HG03045 (cell line): ENCODE results near the gene CNOT4.

ENCODE experiments used
- ATAC-seq: cut with Tn5 transposase; IDR thresholded peaks from one replicate; pipeline ENCODE4 v1.9.1; 2021; ENCODE audit warnings: mild to moderate bottlenecking, moderate library complexity; ENCODE audit not compliant: unreplicated experiment

The CNOT4 gene

GRCh38 chr7:135509839-135510591, at the start of gene CNOT4:
Gene CNOT4, minus strand, starts transcription at chr7:135510102. Its CDS starts 71,771 bp downstream, at chr7:135438331.
- peak; percentile 97 for ATAC-seq

GRCh38 chr7:135558881-135559280, 49.0 kb upstream of the CNOT4 start:
- ATAC-seq = no peak

- peak; percentile 72 for ATAC-seq
These were observed 48.5 kb upstream of the CNOT4 start for GRCh38 chr7:135558337-135558767.

DNA sequence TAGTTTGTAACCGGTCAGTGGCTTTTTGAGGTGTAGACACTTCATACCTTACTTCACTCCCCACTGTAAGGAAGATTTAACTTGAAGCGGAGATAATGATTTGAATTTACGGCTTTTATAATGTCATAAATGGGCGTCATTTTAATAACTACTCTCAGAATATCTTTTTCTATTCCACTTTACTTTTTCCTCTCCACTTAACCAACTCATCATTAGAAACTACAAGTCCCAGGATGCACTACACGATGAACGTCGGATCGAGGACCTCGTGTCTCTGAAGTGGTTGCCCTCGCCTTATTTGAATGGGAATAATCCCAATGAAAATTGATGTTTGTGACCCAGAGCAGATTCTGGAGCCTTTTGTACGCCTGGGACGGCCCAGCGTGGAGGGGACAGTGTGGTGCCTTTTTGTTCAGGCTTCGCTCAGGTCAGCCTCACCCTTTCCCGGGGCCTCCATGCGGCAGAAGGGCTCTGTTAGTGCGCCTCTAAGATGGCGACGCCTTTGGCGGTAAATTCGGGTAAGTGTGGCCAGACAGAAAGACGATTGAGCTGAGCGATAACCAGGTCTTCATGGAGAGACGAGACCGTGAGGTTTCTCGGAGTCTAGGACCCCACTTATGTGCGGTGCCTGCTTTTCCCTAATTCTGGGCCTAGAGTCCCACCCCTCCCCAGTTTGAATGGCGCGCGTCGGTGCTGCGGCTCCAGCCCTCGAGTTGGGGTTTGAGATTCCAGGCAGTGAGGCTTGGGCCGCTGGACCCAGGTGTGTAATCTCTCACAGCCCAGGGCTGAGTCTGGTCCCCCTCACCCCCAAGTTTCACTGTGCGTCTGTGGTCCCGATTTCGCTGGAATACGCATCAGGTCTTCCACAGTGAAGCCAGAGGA, 47.8 kb upstream of the CNOT4 start, which contains the start of gene NUP205:
Gene NUP205 (plus strand): TSS at position 463 of the 882 bp plus-strand sequence. CDS start 28 bp downstream, at position 491.
- peak; percentile 76 for ATAC-seq

- no peak for ATAC-seq
These were observed 43.4 kb upstream of the CNOT4 start for GRCh38 chr7:135553346-135553745.

DNA sequence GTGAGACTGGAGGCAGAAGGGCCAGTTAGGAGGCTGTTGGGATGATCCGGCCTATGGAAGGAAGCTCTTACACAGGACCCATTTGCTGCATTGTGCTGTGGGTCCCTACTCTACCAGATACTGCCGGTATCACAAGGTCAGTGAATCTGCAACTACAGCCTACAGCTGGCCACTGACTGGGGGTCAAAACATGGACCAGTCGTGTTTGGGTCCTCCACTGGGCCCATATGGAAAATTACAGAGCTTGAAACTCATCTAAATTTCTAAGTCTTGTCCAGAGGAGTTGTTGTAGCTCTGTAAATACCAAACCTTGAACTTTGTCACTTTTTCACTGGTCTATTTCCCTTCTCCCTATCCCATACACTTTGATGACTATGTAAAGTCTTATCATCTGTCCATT, 42.2 kb upstream of the CNOT4 start:
- no peak for ATAC-seq

DNA sequence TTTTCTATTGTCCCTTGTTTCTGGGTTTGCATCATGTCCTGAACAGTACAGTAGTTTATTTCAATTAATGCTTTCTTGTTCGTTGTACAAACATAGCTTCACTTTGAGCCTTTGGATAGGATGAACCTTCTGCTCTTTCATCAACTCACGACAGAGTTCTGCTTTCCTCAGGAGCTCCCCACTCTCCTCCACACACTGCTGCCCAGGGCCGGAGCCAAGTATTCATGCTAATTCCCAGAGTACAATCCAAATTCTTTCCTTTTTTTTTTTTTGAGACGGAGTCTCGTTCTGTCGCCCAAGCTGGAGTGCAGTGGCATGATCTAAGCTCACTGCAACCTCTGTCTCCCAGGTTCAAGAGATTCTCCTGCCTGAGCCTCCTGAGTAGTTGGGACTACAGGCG, 40.3 kb upstream of the CNOT4 start:
- no peak for ATAC-seq

- no peak for ATAC-seq
These were observed 31.1 kb upstream of the CNOT4 start for GRCh38 chr7:135541029-135541428.

- no peak for ATAC-seq
These were observed 29.7 kb upstream of the CNOT4 start for GRCh38 chr7:135539629-135540028.

- no peak for ATAC-seq
These were observed 28.5 kb upstream of the CNOT4 start for GRCh38 chr7:135538376-135538775.

DNA sequence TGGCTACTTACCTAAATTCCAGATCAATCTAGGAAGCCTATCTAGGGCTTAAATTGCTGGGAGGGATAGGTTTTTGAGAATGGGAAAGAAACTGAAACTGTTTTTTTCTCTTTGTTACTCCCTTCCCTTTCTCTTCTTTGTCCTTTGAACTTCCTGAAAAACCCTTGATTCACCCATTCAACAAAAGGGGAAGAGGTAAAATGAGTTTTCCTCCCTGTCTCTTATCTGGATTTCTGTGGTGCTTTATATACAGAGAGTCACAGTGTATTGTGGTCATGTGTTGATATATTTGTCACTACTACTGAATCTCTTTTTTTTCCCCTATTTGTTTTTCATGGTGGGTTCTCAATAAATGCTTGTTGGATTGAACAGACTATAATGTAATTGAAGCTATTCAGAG, 28.0 kb upstream of the CNOT4 start:
- no peak for ATAC-seq

DNA sequence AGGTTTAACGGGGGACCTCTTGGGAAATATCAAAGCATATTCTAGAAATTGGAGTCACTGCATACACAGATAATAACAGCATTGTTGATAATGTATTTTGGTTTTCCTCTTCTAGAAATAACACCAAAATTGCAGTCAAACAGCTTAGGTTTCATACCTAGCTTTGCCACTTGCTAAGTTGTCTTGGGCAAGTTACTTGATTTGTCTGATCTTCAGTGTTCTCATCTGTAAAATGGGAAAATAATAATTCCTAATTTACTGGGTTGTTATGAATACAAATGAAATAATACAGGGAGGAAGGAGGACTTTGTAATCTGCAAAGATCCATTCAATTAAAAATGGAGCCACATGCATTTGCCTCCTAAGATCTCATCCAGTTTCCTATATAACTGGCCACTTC, 27.6 kb upstream of the CNOT4 start:
- no peak for ATAC-seq

- ATAC-seq = no peak
These were observed 26.2 kb upstream of the CNOT4 start for GRCh38 chr7:135536150-135536549.

- ATAC-seq = no peak
These were observed 17.1 kb upstream of the CNOT4 start for GRCh38 chr7:135527025-135527424.

DNA sequence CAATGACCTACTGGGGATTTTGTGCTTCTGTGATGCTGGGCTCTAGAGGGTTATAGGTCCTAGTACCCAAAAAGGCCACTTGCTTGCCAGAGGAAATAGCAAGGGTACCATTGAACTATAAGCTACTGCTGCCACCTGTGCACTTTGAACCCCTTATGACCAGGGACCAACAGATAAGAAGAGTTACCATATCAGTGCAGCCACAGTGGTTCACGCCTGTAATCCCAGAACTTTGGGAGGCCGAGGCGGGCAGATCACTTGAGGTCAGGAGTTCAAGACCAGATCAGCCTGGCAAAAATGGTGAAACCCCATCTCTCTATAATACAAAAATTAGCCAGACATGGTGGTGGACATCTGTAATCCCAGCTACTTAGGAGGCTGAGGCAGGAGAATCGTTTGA, 15.5 kb upstream of the CNOT4 start:
- ATAC-seq = no peak

DNA sequence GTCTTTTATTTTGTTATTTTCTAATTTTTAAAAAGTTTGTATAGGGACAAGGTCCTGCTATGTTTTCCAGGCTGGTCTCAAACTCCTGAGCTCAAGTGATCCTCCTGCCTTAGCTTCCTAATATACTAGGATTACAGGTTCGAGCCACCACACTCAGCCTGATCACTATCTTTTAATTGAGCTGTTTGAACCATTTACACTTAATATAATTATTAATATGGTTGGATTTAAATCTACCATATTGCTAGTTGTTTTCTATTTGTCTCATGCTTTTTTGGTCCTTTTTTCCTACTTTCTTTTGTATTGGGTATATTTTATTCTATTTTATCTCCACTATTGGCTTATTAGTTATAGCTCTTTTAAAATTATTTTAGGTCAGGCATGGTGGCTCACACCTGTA, 13.2 kb upstream of the CNOT4 start:
- ATAC-seq = no peak

DNA sequence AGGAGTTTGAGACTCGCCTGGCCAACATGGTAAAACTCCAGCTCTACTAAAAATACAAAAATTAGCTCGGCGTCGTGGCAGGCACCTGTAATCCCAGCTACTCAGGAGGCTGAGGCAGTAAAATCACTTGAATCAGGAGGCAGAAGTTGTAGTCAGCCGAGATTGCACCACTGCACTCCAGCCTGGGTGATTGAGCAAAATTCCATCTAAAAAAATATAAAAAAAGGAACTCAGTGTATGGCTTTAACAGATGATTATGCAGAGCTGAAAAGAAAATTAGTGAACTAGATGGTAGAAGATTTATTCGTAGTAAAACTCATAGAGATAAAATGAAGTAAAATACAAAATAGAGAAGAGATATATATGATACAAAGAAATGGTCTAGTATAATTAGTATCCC, 12.6 kb upstream of the CNOT4 start:
- no peak for ATAC-seq

GRCh38 chr7:135519871-135520270, 10.0 kb upstream of the CNOT4 start:
- ATAC-seq = no peak

DNA sequence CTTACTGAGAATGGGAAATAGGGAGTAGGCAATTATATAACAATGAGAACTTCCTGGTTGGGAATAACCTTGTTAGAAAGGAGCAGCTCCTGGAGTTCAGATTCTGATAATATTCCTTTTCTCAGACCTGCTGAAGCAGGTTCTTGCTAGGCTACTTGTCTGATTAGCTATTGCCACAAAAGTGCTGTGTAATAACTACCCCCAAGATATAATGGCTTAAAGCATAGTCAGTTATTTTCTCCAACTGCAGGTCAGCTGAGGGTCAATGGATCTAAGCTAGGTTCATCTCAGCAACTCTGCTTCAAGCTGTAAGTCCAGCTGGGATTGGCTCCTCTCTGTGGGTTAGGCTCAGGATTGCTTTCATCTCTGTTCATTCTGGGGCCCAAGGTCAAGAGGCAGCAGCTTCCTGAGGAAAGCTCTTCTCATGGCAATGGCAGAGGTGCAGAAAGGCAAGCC, 9.4 kb upstream of the CNOT4 start:
- no peak for ATAC-seq

GRCh38 chr7:135518748-135519147, 8.8 kb upstream of the CNOT4 start:
- ATAC-seq = no peak

- ATAC-seq = no peak
These were observed 7.2 kb upstream of the CNOT4 start for GRCh38 chr7:135517060-135517459.

- no peak for ATAC-seq
These were observed 5.0 kb upstream of the CNOT4 start for GRCh38 chr7:135514856-135515255.
